IMR-90 (cell line): ENCODE results near the gene ITPR2. TPM values are rescaled to one million over a fixed set of nuclear protein-coding genes. Genes with fewer than 3 reads are reported as not detected.
"Not testable (repeated sequence)": the region's sequence is repeated elsewhere in the genome, so short reads cannot be mapped to it uniquely, and the experiment has no call there.

Source experiments
- ATAC-seq: fragments of 200-7000 bp; cut with Tn5 transposase; 2 replicates; pipeline ENCODE4 v1.9.1; 2020; ENCODE audit warnings: low read depth, mild to moderate bottlenecking, moderate library complexity
- BruUV-seq: library from RNA; stranded (reverse); fragments of 400-500 nt; replicated peaks from 2 replicates; lab custom pipeline; 2021; lab: Mats Ljungman, UMichigan
- CTCF ChIA-PET: fragments of 300-600 bp; formaldehyde crosslinking; extraction: SDS; loops from one replicate; lab custom pipeline; 2021; ENCODE audit warnings: antibody characterized with exemption; lab: Yijun Ruan, JAX
- POLR2A ChIA-PET: fragments of 300-600 bp; sonication (Branson Sonifier 250); formaldehyde crosslinking; loops from one replicate; lab custom pipeline; 2022; ENCODE audit warnings: antibody characterized with exemption; ENCODE audit not compliant: unreplicated experiment; lab: Charles Lee
- DNase-seq: peaks from one replicate; pipeline ENCODE4 v3.0.0; 2013
- H2AFZ ChIP-seq: replicated peaks from 2 replicates; pipeline ENCODE3; 2013; ENCODE audit warnings: low read length, mild to moderate bottlenecking; ENCODE audit not compliant: poor library complexity
- H2AK5ac ChIP-seq: 2 replicates; pipeline ENCODE4 v1.6.1; 2013; ENCODE audit warnings: low read depth, low read length, inconsistent platforms
- H2AK9ac ChIP-seq: replicated peaks from 2 replicates; pipeline ENCODE3; 2013; ENCODE audit warnings: mild to moderate bottlenecking, low read depth, low read length, moderate library complexity; ENCODE audit not compliant: poor library complexity
- H2BK120ac ChIP-seq: 2 replicates; pipeline ENCODE4 v1.6.1; 2013; ENCODE audit warnings: low read depth, low read length, inconsistent platforms
- H2BK15ac ChIP-seq: 3 replicates; pipeline ENCODE4 v1.6.1; 2013; ENCODE audit warnings: low read depth, low read length, inconsistent platforms
- H2BK20ac ChIP-seq: 2 replicates; pipeline ENCODE4 v1.6.1; 2013; ENCODE audit warnings: low read depth, mild to moderate bottlenecking, inconsistent platforms, low read length, moderate library complexity
- H2BK5ac ChIP-seq: 2 replicates; pipeline ENCODE4 v1.6.1; 2013; ENCODE audit warnings: mild to moderate bottlenecking, low read depth, low read length, inconsistent platforms; ENCODE audit not compliant: poor library complexity, severe bottlenecking
- H3K14ac ChIP-seq: replicated peaks from 2 replicates; pipeline ENCODE4 v1.6.1; 2013; ENCODE audit warnings: low read depth, low read length, inconsistent platforms
- H3K18ac ChIP-seq: 2 replicates; pipeline ENCODE4 v1.6.1; 2013; ENCODE audit warnings: low read depth, low read length, control low read depth
- H3K23ac ChIP-seq: 2 replicates; pipeline ENCODE4 v1.6.1; 2013; ENCODE audit warnings: low read depth, low read length, inconsistent platforms
- H3K27ac ChIP-seq: 2 replicates; pipeline ENCODE4 v1.5.1; 2013; ENCODE audit warnings: mild to moderate bottlenecking, control low read depth, low read length; ENCODE audit not compliant: insufficient read depth
- H3K27me3 ChIP-seq: 2 replicates; pipeline ENCODE4 v1.6.1; 2013; ENCODE audit warnings: low read length; ENCODE audit not compliant: control insufficient read depth, insufficient read depth
- H3K36me3 ChIP-seq: 2 replicates; pipeline ENCODE4 v1.6.1; 2013; ENCODE audit warnings: low read length, mixed read lengths; ENCODE audit not compliant: control insufficient read depth, insufficient read depth
- H3K4ac ChIP-seq: 2 replicates; pipeline ENCODE4 v1.6.1; 2013; ENCODE audit warnings: low read depth, low read length, inconsistent platforms
- H3K4me1 ChIP-seq: 2 replicates; pipeline ENCODE4 v1.6.1; 2013; ENCODE audit warnings: low read length, mixed read lengths; ENCODE audit not compliant: control insufficient read depth, insufficient read depth
- H3K4me2 ChIP-seq: 2 replicates; pipeline ENCODE4 v1.6.1; 2013; ENCODE audit warnings: low read depth, mild to moderate bottlenecking, control low read depth, low read length, moderate library complexity
- H3K4me3 ChIP-seq: 2 replicates; pipeline ENCODE4 v1.5.1; 2013; ENCODE audit warnings: low read depth, mild to moderate bottlenecking, control low read depth, low read length, moderate library complexity; ENCODE audit not compliant: insufficient read depth
- H3K56ac ChIP-seq: 2 replicates; pipeline ENCODE4 v1.6.1; 2013; ENCODE audit warnings: low read length, inconsistent platforms; ENCODE audit not compliant: insufficient read depth; ENCODE audit errors: extremely low read depth
- H3K79me1 ChIP-seq, 2 experiments: 2 replicates each; pipeline ENCODE4 v1.6.1; 2013; ENCODE audit warnings: low read length in 2 of 2, inconsistent platforms in 1 of 2, low read depth in 1 of 2
- H3K9ac ChIP-seq: 2 replicates; pipeline ENCODE4 v1.6.1; 2013; ENCODE audit warnings: low read depth, low read length, control low read depth
- H3K9me1 ChIP-seq: 2 replicates; pipeline ENCODE4 v1.6.1; 2013; ENCODE audit warnings: low read length, inconsistent platforms; ENCODE audit not compliant: insufficient read depth
- H3K9me3 ChIP-seq: 2 replicates; pipeline ENCODE4 v1.6.1; 2013; ENCODE audit warnings: low read length; ENCODE audit not compliant: control insufficient read depth, insufficient read depth
- H4K20me1 ChIP-seq: 2 replicates; pipeline ENCODE4 v1.6.1; 2013; ENCODE audit warnings: low read length, inconsistent platforms; ENCODE audit not compliant: insufficient read depth
- H4K5ac ChIP-seq: 2 replicates; pipeline ENCODE4 v1.6.1; 2013; ENCODE audit warnings: mild to moderate bottlenecking, low read depth, low read length, control low read depth
- H4K8ac ChIP-seq, 2 experiments: 2 replicates each; pipeline ENCODE4 v1.6.1; 2013; ENCODE audit warnings: low read depth in 2 of 2, low read length in 2 of 2, control low read depth in 1 of 2, inconsistent platforms in 1 of 2
- H4K91ac ChIP-seq: 2 replicates; pipeline ENCODE4 v1.6.1; 2013; ENCODE audit warnings: low read depth, low read length, inconsistent platforms; ENCODE audit not compliant: insufficient read depth
- WGBS, 2 experiments: methylation state at CpG; one replicate each; pipeline versions ENCODE4 v1.1.5 to v1.1.7; 2013; ENCODE audit warnings: missing lambda C conversion rate in 2 of 2; ENCODE audit not compliant: insufficient read length in 1 of 2; ENCODE audit errors: extremely low coverage in 2 of 2; 5-methylcytosine and 5-hydroxymethylcytosine counted together
- dilution Hi-C: fragments of 300-500 bp; cut with HindIII; formaldehyde crosslinking; loops from one replicate; pipeline ENCODE4 v1.14.3; 2018; ENCODE audit warnings: low sequenced_read_pairs; ENCODE audit not compliant: unreplicated experiment
- in situ Hi-C: fragments of 300-500 bp; cut with MboI; formaldehyde crosslinking; loops from 3 replicates; pipeline ENCODE4 v1.14.3; 2019; ENCODE audit warnings: low sequenced_read_pairs, inconsistent platforms, mixed read lengths
- intact Hi-C: fragments of 100-400 bp; cut with micrococcal nuclease; formaldehyde crosslinking; loops from 2 replicates; pipeline ENCODE4 v1.10.0; 2022
- polyA plus RNA-seq, 3 experiments: library from polyadenylated mRNA; depleted of rRNA; stranded (reverse); fragments of >200 nt; gene quantifications; 2 replicates each; pipeline ENCODE4 v1.2.3, GENCODE V29; 2012; ENCODE audit warnings: low replicate concordance in 1 of 3
- total RNA-seq: library from RNA; depleted of rRNA; stranded (reverse); fragments of >200 nt; gene quantifications from 2 replicates; pipeline ENCODE4 v1.2.3, GENCODE V29; 2012

The ITPR2 gene
- total and polyA plus RNA-seq, 2 of the 4 experiments (the other 2 are of a cell fraction): 1.2 to 9.0 TPM

DNA sequence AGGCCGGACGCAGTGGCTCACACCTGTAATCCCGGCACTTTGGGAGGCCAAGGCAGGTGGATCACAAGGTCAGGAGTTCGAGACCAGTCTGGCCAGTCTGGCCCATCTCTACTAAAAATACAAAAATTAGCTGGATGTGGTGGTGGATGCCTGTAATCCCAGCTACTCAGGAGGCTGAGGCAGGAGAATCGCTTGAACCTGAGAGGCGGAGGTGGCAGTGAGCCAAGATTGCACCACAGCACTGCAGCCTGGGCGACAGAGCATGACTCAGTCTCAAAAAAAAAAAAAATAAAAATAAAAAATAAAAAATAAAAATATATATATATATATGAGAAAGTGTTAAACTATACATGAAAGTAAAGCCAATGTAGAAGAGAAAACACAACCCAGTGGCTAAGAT lies 228.2 kb downstream of the ITPR2 start:
- POLR2A ChIA-PET: interaction anchor here (0.6 kb wide), 1 partner anchor 13 kb away, joined by 3 read pairs; no protein-coding TSS in a partner anchor
- H4K91ac ChIP-seq, H2AK5ac ChIP-seq, H3K23ac ChIP-seq, intact Hi-C loops, H4K5ac ChIP-seq, dilution Hi-C loops, H3K4me3 ChIP-seq, CTCF ChIA-PET, DNase-seq, H2BK120ac ChIP-seq, H3K4me2 ChIP-seq, H4K8ac ChIP-seq, H3K4ac ChIP-seq, H2AFZ ChIP-seq, H2BK20ac ChIP-seq, H3K27ac ChIP-seq, H3K4me1 ChIP-seq, H3K14ac ChIP-seq, H2BK15ac ChIP-seq, H3K9me3 ChIP-seq, H3K9me1 ChIP-seq, BruUV-seq, H4K20me1 ChIP-seq, H3K27me3 ChIP-seq, H2BK5ac ChIP-seq, H3K56ac ChIP-seq, H3K18ac ChIP-seq, ATAC-seq, H3K36me3 ChIP-seq, H3K9ac ChIP-seq, H2AK9ac ChIP-seq, in situ Hi-C loops, H3K79me1 ChIP-seq: not testable (repeated sequence)
- no CpG with 5 or more reads among the region's 7 CpGs for WGBS, 2 experiments
